T-helper 9 cell (primary cell): Measurements from ENCODE around the gene TAS2R16.

Experiments
- DNase-seq: peaks from one replicate; pipeline ENCODE4 v3.0.0-alpha.2; 2020
- total RNA-seq, 2 donors: gene quantifications; one replicate each; lab custom pipeline; 2026; lab: John Stamatoyannopoulos, UW

TAS2R16 gene
- total RNA-seq, result 0 reads per million in 2 donors

GRCh38 chr7:122995600-122995999, at the start of gene TAS2R16:
Gene TAS2R16, minus strand, starts transcription at chr7:122995700. Its CDS starts 66 bp downstream, at chr7:122995634.
- DNase-seq, result no peak

GRCh38 chr7:123043642-123044041, 48.1 kb upstream of the TAS2R16 start:
- no peak for DNase-seq

- DNase-seq, result no peak
Measured at GRCh38 chr7:123041101-123041500, 45.6 kb upstream of the TAS2R16 start.

GRCh38 chr7:123039269-123039668, 43.8 kb upstream of the TAS2R16 start:
- no peak for DNase-seq

GRCh38 chr7:123034106-123034505, 38.6 kb upstream of the TAS2R16 start:
- no peak for DNase-seq

- DNase-seq, result no peak
Measured at GRCh38 chr7:123030631-123031030, 35.1 kb upstream of the TAS2R16 start.

- no peak for DNase-seq
Measured at GRCh38 chr7:123028339-123028738, 32.8 kb upstream of the TAS2R16 start.

GRCh38 chr7:123026251-123026650, 30.8 kb upstream of the TAS2R16 start:
- no peak for DNase-seq

GRCh38 chr7:123024989-123025758, 29.7 kb upstream of the TAS2R16 start:
- no peak for DNase-seq

- DNase-seq, result no peak
Measured at GRCh38 chr7:123023126-123023525, 27.6 kb upstream of the TAS2R16 start.

GRCh38 chr7:123022576-123022975, 27.1 kb upstream of the TAS2R16 start:
- no peak for DNase-seq

GRCh38 chr7:123012435-123012834, 16.9 kb upstream of the TAS2R16 start:
- DNase-seq, result no peak

- DNase-seq, result no peak
Measured at GRCh38 chr7:123011766-123012369, 16.4 kb upstream of the TAS2R16 start.

GRCh38 chr7:123004931-123005330, 9.4 kb upstream of the TAS2R16 start:
- no peak for DNase-seq

GRCh38 chr7:123003539-123004126, 8.1 kb upstream of the TAS2R16 start:
- DNase-seq, result no peak

GRCh38 chr7:122989577-122989976, 5.9 kb downstream of the TAS2R16 start:
- no peak for DNase-seq

- DNase-seq, result no peak
Measured at GRCh38 chr7:122989041-122989440, 6.5 kb downstream of the TAS2R16 start.

- no peak for DNase-seq
Measured at GRCh38 chr7:122988333-122988732, 7.2 kb downstream of the TAS2R16 start.

- DNase-seq, result no peak
Measured at GRCh38 chr7:122987463-122987862, 8.0 kb downstream of the TAS2R16 start.

GRCh38 chr7:122984021-122984420, 11.5 kb downstream of the TAS2R16 start:
- DNase-seq, result no peak

GRCh38 chr7:122983261-122983660, 12.2 kb downstream of the TAS2R16 start:
- no peak for DNase-seq

- DNase-seq, result no peak
Measured at GRCh38 chr7:122975341-122975740, 20.2 kb downstream of the TAS2R16 start.

- DNase-seq, result no peak
Measured at GRCh38 chr7:122974229-122974628, 21.3 kb downstream of the TAS2R16 start.

GRCh38 chr7:122972056-122972455, 23.4 kb downstream of the TAS2R16 start:
- no peak for DNase-seq
